Heart left ventricle (tissue), 13 donors: ENCODE measurements around the gene TAAR8.

ENCODE experiments used
- POLR2A ChIP-seq, 2 donors: fragments of 450-650 bp; IDR thresholded peaks; one replicate each; pipeline ENCODE4 v1.6.1; 2017; ENCODE audit warnings: antibody characterized with exemption in 2 of 2, mild to moderate bottlenecking in 2 of 2, moderate library complexity in 2 of 2
- TF ChIP-seq, protein P1 (sequence below), 12 donors: fragments of 200-600 bp; sonication (generic) in 4 of 12; IDR thresholded peaks; one replicate each; pipeline versions ENCODE4 v1.5.0 to v1.8.0; 2018 to 2022; ENCODE audit warnings: antibody characterized with exemption in 12 of 12, mild to moderate bottlenecking in 5 of 12
- donor health status: ischemic (EF 13 %, LVEDD 7.1; RV severe dilation, severe dysfunction).
- donor health status: DM: no; HTN: yes; CAD: no.
- donor health status: DM: no; HTN: no; CAD: no.
- donor health status: ischemic (EF 25% LVEDD 6.9; RV normal size, moderate dysfunction).
- donor health status: ischemic (EF 25% LVEDD 5.7; RV mildly dilated, moderate dysfunction).
- donor health status: ischemic (EF 35%, LVEDD 5.7; RV mildly dilated, moderate dysfunction).
- donor health status: nonischemic (EF 11% LVEDD 7.7; RV severe dilation, severe dysfunction).
- donor health status: DM: yes; HTN: yes; CAD: no.
- donor health status: PGD.
- donor health status: ischemic (EF 29% LVEDD 5.4; RV normal size, mild dysfunction).
- donor health status: nonischemic (EF 23%, LVEDD 6.1; RV moderate dilation, normal function).

GRCh38 chr6:132568611-132569010, 16.1 kb downstream of the TAAR8 start:
- TF ChIP-seq, protein P1, sequence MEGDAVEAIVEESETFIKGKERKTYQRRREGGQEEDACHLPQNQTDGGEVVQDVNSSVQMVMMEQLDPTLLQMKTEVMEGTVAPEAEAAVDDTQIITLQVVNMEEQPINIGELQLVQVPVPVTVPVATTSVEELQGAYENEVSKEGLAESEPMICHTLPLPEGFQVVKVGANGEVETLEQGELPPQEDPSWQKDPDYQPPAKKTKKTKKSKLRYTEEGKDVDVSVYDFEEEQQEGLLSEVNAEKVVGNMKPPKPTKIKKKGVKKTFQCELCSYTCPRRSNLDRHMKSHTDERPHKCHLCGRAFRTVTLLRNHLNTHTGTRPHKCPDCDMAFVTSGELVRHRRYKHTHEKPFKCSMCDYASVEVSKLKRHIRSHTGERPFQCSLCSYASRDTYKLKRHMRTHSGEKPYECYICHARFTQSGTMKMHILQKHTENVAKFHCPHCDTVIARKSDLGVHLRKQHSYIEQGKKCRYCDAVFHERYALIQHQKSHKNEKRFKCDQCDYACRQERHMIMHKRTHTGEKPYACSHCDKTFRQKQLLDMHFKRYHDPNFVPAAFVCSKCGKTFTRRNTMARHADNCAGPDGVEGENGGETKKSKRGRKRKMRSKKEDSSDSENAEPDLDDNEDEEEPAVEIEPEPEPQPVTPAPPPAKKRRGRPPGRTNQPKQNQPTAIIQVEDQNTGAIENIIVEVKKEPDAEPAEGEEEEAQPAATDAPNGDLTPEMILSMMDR (IDR thresholded peaks at IDR 0.05), result no peak
- no peak for TF ChIP-seq POLR2A (IDR thresholded peaks at IDR 0.05)
